A673 (cell line): ENCODE measurements around the gene DOK4. TPM values are rescaled to one million over a fixed set of nuclear protein-coding genes. Genes with fewer than 3 reads are reported as not detected.

Source experiments
- BruUV-seq: library from RNA; stranded (reverse); fragments of 400-500 nt; replicated peaks from 2 replicates; lab custom pipeline; 2021; lab: Mats Ljungman, UMichigan
- CTCF ChIA-PET: fragments of 300-600 bp; sonication (Branson Sonifier 250); formaldehyde crosslinking; loops from one replicate; lab custom pipeline; 2022; ENCODE audit warnings: antibody characterized with exemption; lab: Charles Lee
- POLR2A ChIA-PET: fragments of 300-600 bp; sonication (Branson Sonifier 250); formaldehyde crosslinking; loops from one replicate; lab custom pipeline; 2022; ENCODE audit warnings: antibody characterized with exemption; ENCODE audit not compliant: low non-redundant PET; lab: Charles Lee
- DNase-seq: peaks from one replicate; pipeline ENCODE4 v3.0.0-alpha.2; 2015; ENCODE audit warnings: low spot score
- H3K27ac ChIP-seq: fragments of 200-600 bp; sonication (generic); 2 replicates; pipeline ENCODE4 v1.5.1; 2016; ENCODE audit warnings: mixed run types, low read depth, mild to moderate bottlenecking, mixed read lengths, antibody characterized with exemption, low read length; ENCODE audit not compliant: poor library complexity, severe bottlenecking
- H3K27me3 ChIP-seq: fragments of 200-600 bp; sonication (generic); replicated peaks from 2 replicates; pipeline ENCODE4 v1.6.1; 2017; ENCODE audit warnings: mixed run types, low read depth, mild to moderate bottlenecking, mixed read lengths, antibody characterized with exemption, low read length; ENCODE audit not compliant: insufficient read depth, poor library complexity
- H3K36me3 ChIP-seq: fragments of 200-600 bp; sonication (generic); 2 replicates; pipeline ENCODE4 v1.6.1; 2016; ENCODE audit warnings: mixed run types, mild to moderate bottlenecking, mixed read lengths, antibody characterized with exemption, low read length; ENCODE audit not compliant: insufficient read depth, poor library complexity, severe bottlenecking
- H3K4me1 ChIP-seq: fragments of 200-600 bp; sonication (generic); 2 replicates; pipeline ENCODE4 v1.6.1; 2017; ENCODE audit warnings: mixed run types, mild to moderate bottlenecking, mixed read lengths, antibody characterized with exemption, low read length; ENCODE audit not compliant: insufficient read depth, poor library complexity, severe bottlenecking
- H3K4me3 ChIP-seq: fragments of 200-600 bp; sonication (generic); 2 replicates; pipeline ENCODE4 v1.5.1; 2016; ENCODE audit warnings: low read depth, mixed run types, mild to moderate bottlenecking, mixed read lengths, low read length; ENCODE audit not compliant: poor library complexity, severe bottlenecking
- H3K9me3 ChIP-seq: fragments of 200-600 bp; sonication (generic); 2 replicates; pipeline ENCODE4 v1.6.1; 2016; ENCODE audit warnings: mixed run types, low read depth, mild to moderate bottlenecking, mixed read lengths, antibody characterized with exemption, low read length; ENCODE audit not compliant: poor library complexity, severe bottlenecking
- EZH2 ChIP-seq: fragments of 200-600 bp; sonication (generic); IDR thresholded peaks from 2 replicates; pipeline ENCODE4 v1.6.1; 2017; ENCODE audit warnings: borderline replicate concordance, low read depth, mild to moderate bottlenecking, mixed read lengths, antibody characterized with exemption, low read length; ENCODE audit not compliant: poor library complexity, severe bottlenecking
- intact Hi-C: fragments of 100-400 bp; cut with micrococcal nuclease; formaldehyde crosslinking; loops from one replicate; pipeline ENCODE4 v1.10.0; 2022; ENCODE audit not compliant: unreplicated experiment
- total RNA-seq: library from RNA; stranded (reverse); gene quantifications from 2 replicates; pipeline ENCODE4 v1.2.3, GENCODE V29; 2021
- TF ChIP-seq, protein P1 (sequence below): fragments of 300-800, 200-600 bp; sonication (generic); conservative IDR thresholded peaks from 2 replicates; pipeline ENCODE4 v1.5.1; 2017; ENCODE audit warnings: low read depth, mild to moderate bottlenecking, antibody characterized with exemption, low read length, moderate library complexity, mixed read lengths

DOK4 gene
- total RNA-seq, 1 experiment from 2014 or later = 14.3 TPM

DNA sequence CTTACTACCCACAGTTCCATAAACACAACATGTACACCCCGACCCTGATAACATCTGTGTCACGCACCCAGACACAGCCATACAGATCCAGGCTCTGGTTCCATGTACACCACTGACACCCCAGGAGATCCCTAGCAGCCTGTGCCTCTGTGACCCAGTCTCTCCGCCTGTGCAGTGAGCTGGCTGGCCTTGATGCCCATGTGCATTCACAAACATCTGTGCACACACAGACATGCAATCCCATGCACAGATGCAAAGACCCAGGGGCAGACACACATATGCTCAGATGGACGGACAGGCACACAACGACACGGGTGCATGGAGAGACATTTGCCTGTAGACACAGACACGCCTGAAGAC is 46.0 kb upstream of the DOK4 start:
- CTCF ChIA-PET = no interaction called here
- Histone ChIP-seq H3K27ac (no peak overlapping the region), H3K4me1 (peaks cover 25% of the 10 kb centered on the region), H3K4me3 (no peak overlapping the region), H3K27me3 (no peaks in the 10 kb centered on the region), H3K9me3 (no peaks in the 10 kb centered on the region), H3K36me3 (no peaks in the 10 kb centered on the region)
- TF ChIP-seq EZH2 = no peak
- TF ChIP-seq, protein P1, sequence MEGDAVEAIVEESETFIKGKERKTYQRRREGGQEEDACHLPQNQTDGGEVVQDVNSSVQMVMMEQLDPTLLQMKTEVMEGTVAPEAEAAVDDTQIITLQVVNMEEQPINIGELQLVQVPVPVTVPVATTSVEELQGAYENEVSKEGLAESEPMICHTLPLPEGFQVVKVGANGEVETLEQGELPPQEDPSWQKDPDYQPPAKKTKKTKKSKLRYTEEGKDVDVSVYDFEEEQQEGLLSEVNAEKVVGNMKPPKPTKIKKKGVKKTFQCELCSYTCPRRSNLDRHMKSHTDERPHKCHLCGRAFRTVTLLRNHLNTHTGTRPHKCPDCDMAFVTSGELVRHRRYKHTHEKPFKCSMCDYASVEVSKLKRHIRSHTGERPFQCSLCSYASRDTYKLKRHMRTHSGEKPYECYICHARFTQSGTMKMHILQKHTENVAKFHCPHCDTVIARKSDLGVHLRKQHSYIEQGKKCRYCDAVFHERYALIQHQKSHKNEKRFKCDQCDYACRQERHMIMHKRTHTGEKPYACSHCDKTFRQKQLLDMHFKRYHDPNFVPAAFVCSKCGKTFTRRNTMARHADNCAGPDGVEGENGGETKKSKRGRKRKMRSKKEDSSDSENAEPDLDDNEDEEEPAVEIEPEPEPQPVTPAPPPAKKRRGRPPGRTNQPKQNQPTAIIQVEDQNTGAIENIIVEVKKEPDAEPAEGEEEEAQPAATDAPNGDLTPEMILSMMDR = no peak
- BruUV-seq = no TSS peak
- intact Hi-C loops = no loop called here
- POLR2A ChIA-PET = interaction anchor here (0.7 kb wide), 1 partner anchor 9 kb away, joined by 5 read pairs; no protein-coding TSS in a partner anchor
- DNase-seq = no peak

GRCh38 chr16:57531635-57532265 is 45.5 kb upstream of the DOK4 start:
- no TSS peak for BruUV-seq
- POLR2A ChIA-PET = no interaction called here
- Histone ChIP-seq H3K4me1 (peaks cover 20% of the 10 kb centered on the region), H3K27ac (no peak overlapping the region), H3K9me3 (no peaks in the 10 kb centered on the region), H3K36me3 (no peaks in the 10 kb centered on the region), H3K27me3 (no peaks in the 10 kb centered on the region), H3K4me3 (no peak overlapping the region)
- CTCF ChIA-PET = no interaction called here
- TF ChIP-seq, protein P1 = no peak
- TF ChIP-seq EZH2 = no peak
- intact Hi-C loops = no loop called here
- no peak for DNase-seq

DNA sequence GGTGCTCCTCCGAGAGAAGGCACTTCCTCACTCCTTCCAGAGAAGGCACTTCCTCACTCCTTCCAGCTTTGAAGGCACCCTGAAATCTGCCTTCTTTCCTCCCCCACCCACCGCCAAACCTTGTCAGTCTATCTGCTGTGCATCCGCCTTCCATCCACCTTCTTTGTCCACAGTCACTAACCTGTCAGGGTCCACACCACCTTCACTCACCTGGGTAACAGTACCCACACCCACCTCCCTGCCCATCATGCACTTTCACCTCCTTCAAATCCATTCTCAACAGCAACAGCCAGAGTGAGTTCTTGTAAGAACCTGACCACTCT is 44.9 kb upstream of the DOK4 start:
- Histone ChIP-seq H3K27ac (no peak overlapping the region), H3K4me3 (no peak overlapping the region), H3K9me3 (no peaks in the 10 kb centered on the region), H3K27me3 (no peaks in the 10 kb centered on the region), H3K36me3 (no peaks in the 10 kb centered on the region), H3K4me1 (peaks cover 19% of the 10 kb centered on the region)
- DNase-seq = no peak
- ChIA-PET POLR2A (no interaction called here), CTCF (no interaction called here)
- TF ChIP-seq, protein P1 = no peak
- no peak for TF ChIP-seq EZH2
- BruUV-seq = no TSS peak
- intact Hi-C loops = no loop called here
